Fibroblast of lung (primary cell): ENCODE results near the gene SPNS3. TPM values are rescaled to one million over a fixed set of nuclear protein-coding genes. Genes with fewer than 3 reads are reported as not detected.

Experiments used
- DNase-seq, 2 donors: peaks; one replicate each; pipeline versions ENCODE4 v3.0.0 to v3.0.0-alpha.2; 2010; ENCODE audit warnings: low read depth in 2 of 2
- H2AFZ ChIP-seq: 2 replicates; pipeline ENCODE4 v1.5.1; 2012; ENCODE audit warnings: low read length, control low read depth, inconsistent platforms
- H3K27ac ChIP-seq: 2 replicates; pipeline ENCODE4 v1.5.1; 2011; ENCODE audit warnings: low read length, control low read depth; ENCODE audit not compliant: insufficient read depth
- H3K27me3 ChIP-seq: 2 replicates; pipeline ENCODE4 v1.5.1; 2011; ENCODE audit warnings: mild to moderate bottlenecking, low read length; ENCODE audit not compliant: control insufficient read depth, insufficient read depth
- H3K36me3 ChIP-seq: 2 replicates; pipeline ENCODE4 v1.5.1; 2011; ENCODE audit warnings: low read length; ENCODE audit not compliant: control insufficient read depth, insufficient read depth
- H3K4me1 ChIP-seq: 2 replicates; pipeline ENCODE4 v1.5.1; 2011; ENCODE audit warnings: low read length; ENCODE audit not compliant: control insufficient read depth, insufficient read depth; ENCODE audit errors: extremely low read depth
- H3K4me2 ChIP-seq: 2 replicates; pipeline ENCODE4 v1.5.1; 2011; ENCODE audit warnings: low read length, control low read depth; ENCODE audit not compliant: insufficient read depth; ENCODE audit errors: extremely low read depth
- H3K4me3 ChIP-seq, 4 experiments: fragments of 200-600 bp in 1 of 4; sonication (generic) in 1 of 4; replicated peaks in 1 of 4; 2 replicates each; pipeline ENCODE4 v1.5.1; 2011 to 2016; ENCODE audit warnings: low read length in 4 of 4, low read depth in 3 of 4, mild to moderate bottlenecking in 3 of 4, control low read depth in 2 of 4, inconsistent platforms in 1 of 4, mixed read lengths in 1 of 4; ENCODE audit not compliant: insufficient read depth in 1 of 4; ENCODE audit errors: control extremely low read depth in 1 of 4
- H3K79me2 ChIP-seq: 2 replicates; pipeline ENCODE4 v1.5.1; 2012; ENCODE audit warnings: mild to moderate bottlenecking, low read length, inconsistent platforms; ENCODE audit not compliant: control insufficient read depth, insufficient read depth
- H3K9ac ChIP-seq: 2 replicates; pipeline ENCODE4 v1.5.1; 2011; ENCODE audit warnings: mild to moderate bottlenecking, low read length, control low read depth; ENCODE audit not compliant: insufficient read depth
- H3K9me3 ChIP-seq: 2 replicates; pipeline ENCODE4 v1.5.1; 2012; ENCODE audit warnings: low read depth, low read length; ENCODE audit not compliant: control insufficient read depth, insufficient read depth
- H4K20me1 ChIP-seq: 2 replicates; pipeline ENCODE4 v1.5.1; 2011; ENCODE audit warnings: low read length; ENCODE audit not compliant: control insufficient read depth, insufficient read depth; ENCODE audit errors: extremely low read depth
- EZH2 ChIP-seq: IDR thresholded peaks from 2 replicates; pipeline ENCODE4 v1.5.1; 2012; ENCODE audit warnings: low read length, control low read depth, mild to moderate bottlenecking; ENCODE audit errors: missing control alignments
- polyA plus RNA-seq, 2 donors: library from polyadenylated mRNA; depleted of rRNA in 1 of 2; stranded (reverse) in 1 of 2; unstranded in 1 of 2; fragments of >200 nt; gene quantifications; 2 replicates each; pipeline ENCODE4 v1.2.1, GENCODE V29; 2011 to 2012; ENCODE audit warnings: missing spikeins in 1 of 2
- total RNA-seq: library from RNA; depleted of rRNA; stranded (reverse); fragments of >200 nt; gene quantifications from 2 replicates; pipeline ENCODE4 v1.2.1, GENCODE V29; 2014
- TF ChIP-seq, protein P1 (sequence below), 2 donors: IDR thresholded peaks in 1 of 2; conservative IDR thresholded peaks in 1 of 2; 1 replicate in 1 of 2; 2 replicates in 1 of 2; pipeline ENCODE4 v1.5.1; 2011 to 2012; ENCODE audit warnings: low read length in 2 of 2, control low read depth in 1 of 2, inconsistent platforms in 1 of 2, low read depth in 1 of 2, mild to moderate bottlenecking in 1 of 2

Gene SPNS3
- total and polyA plus RNA-seq, 2 donors (not counting 1 experiment from before 2014, with no cell fraction given), result not detected

DNA sequence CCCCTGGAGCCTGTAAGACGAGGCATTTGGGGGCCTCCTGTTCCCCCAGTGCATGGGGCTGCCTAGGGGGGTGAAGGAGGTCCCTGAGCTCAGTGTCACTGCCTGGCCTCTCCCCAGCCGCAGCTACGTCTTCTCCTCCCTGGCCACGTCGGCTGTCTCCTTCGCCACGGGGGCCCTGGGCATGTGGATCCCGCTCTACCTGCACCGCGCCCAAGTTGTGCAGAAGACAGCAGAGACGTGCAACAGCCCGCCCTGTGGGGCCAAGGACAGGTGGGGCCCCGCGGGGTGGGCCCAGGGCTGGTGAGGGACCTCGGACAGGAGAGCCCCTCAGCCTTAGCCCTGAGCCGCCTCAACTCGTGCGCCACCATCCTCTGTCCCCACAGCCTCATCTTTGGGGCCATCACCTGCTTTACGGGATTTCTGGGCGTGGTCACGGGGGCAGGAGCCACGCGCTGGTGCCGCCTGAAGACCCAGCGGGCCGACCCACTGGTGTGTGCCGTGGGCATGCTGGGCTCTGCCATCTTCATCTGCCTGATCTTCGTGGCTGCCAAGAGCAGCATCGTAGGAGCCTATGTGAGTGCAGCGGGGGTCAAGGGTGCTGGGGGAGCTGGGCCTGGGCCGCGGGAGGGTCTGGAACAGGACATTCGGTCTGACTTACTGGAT, 99.3 kb downstream of the SPNS3 start:
- H3K27ac ChIP-seq, result no peak overlapping the region
- H3K9me3 ChIP-seq, result no peaks in the 10 kb centered on the region
- H3K9ac ChIP-seq, result no peak overlapping the region
- no peak for DNase-seq
- H3K79me2 ChIP-seq, result no peaks in the 10 kb centered on the region
- H3K4me3 ChIP-seq, result no peak overlapping the region
- no peak overlapping the region for H2AFZ ChIP-seq
- no peaks in the 10 kb centered on the region for H3K4me1 ChIP-seq
- H4K20me1 ChIP-seq, result no peaks in the 10 kb centered on the region
- peaks cover 2% of the 10 kb centered on the region for H3K36me3 ChIP-seq
- no peak overlapping the region for H3K4me2 ChIP-seq
- no peaks in the 10 kb centered on the region for H3K27me3 ChIP-seq
- TF ChIP-seq, protein P1, sequence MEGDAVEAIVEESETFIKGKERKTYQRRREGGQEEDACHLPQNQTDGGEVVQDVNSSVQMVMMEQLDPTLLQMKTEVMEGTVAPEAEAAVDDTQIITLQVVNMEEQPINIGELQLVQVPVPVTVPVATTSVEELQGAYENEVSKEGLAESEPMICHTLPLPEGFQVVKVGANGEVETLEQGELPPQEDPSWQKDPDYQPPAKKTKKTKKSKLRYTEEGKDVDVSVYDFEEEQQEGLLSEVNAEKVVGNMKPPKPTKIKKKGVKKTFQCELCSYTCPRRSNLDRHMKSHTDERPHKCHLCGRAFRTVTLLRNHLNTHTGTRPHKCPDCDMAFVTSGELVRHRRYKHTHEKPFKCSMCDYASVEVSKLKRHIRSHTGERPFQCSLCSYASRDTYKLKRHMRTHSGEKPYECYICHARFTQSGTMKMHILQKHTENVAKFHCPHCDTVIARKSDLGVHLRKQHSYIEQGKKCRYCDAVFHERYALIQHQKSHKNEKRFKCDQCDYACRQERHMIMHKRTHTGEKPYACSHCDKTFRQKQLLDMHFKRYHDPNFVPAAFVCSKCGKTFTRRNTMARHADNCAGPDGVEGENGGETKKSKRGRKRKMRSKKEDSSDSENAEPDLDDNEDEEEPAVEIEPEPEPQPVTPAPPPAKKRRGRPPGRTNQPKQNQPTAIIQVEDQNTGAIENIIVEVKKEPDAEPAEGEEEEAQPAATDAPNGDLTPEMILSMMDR (conservative IDR thresholded peaks at IDR 0.05 in 1 of 2, IDR thresholded peaks at IDR 0.05 in 1 of 2; ENCODE audit: low read depth in 1 of 2, low read length in 2 of 2), result no peak
- TF ChIP-seq EZH2, result no peak

- H3K4me3 ChIP-seq, result no peak overlapping the region
- TF ChIP-seq EZH2, result no peak
- TF ChIP-seq, protein P1 (conservative IDR thresholded peaks at IDR 0.05 in 1 of 2, IDR thresholded peaks at IDR 0.05 in 1 of 2; ENCODE audit: low read depth in 1 of 2, low read length in 2 of 2), result no peak
- no peaks in the 10 kb centered on the region for H4K20me1 ChIP-seq
- no peak overlapping the region for H3K9ac ChIP-seq
- H3K27ac ChIP-seq, result no peak overlapping the region
- no peak for DNase-seq
- H3K79me2 ChIP-seq, result no peaks in the 10 kb centered on the region
- H3K27me3 ChIP-seq, result no peaks in the 10 kb centered on the region
- no peaks in the 10 kb centered on the region for H3K4me1 ChIP-seq
- no peak overlapping the region for H3K4me2 ChIP-seq
- H3K36me3 ChIP-seq, result peaks cover 2% of the 10 kb centered on the region
- H2AFZ ChIP-seq, result no peak overlapping the region
- H3K9me3 ChIP-seq, result no peaks in the 10 kb centered on the region
Measured at GRCh38 chr17:4533523-4534504, 100.1 kb downstream of the SPNS3 start.

GRCh38 chr17:4534515-4534914, 100.8 kb downstream of the SPNS3 start:
- Histone ChIP-seq H4K20me1 (no peaks in the 10 kb centered on the region), H3K27me3 (no peaks in the 10 kb centered on the region), H3K4me3 (no peak overlapping the region), H3K4me1 (no peaks in the 10 kb centered on the region), H3K4me2 (no peak overlapping the region), H3K9me3 (no peaks in the 10 kb centered on the region), H3K36me3 (peaks cover 4% of the 10 kb centered on the region), H2AFZ (no peak overlapping the region), H3K9ac (no peak overlapping the region), H3K27ac (no peak overlapping the region), H3K79me2 (no peaks in the 10 kb centered on the region)
- DNase-seq, result no peak
- TF ChIP-seq EZH2, result no peak
- TF ChIP-seq, protein P1 (conservative IDR thresholded peaks at IDR 0.05 in 1 of 2, IDR thresholded peaks at IDR 0.05 in 1 of 2; ENCODE audit: low read depth in 1 of 2, low read length in 2 of 2), result no peak
